GM18867 (cell line): Measurements from ENCODE around the gene RDX.
"Not testable (repeated sequence)": the region's sequence is repeated elsewhere in the genome, so short reads cannot be mapped to it uniquely, and the experiment has no call there.

ENCODE experiments used
- ATAC-seq: cut with Tn5 transposase; IDR thresholded peaks from one replicate; pipeline ENCODE4 v1.9.1; 2021; ENCODE audit warnings: mild to moderate bottlenecking, moderate library complexity; ENCODE audit not compliant: unreplicated experiment

Gene RDX

DNA sequence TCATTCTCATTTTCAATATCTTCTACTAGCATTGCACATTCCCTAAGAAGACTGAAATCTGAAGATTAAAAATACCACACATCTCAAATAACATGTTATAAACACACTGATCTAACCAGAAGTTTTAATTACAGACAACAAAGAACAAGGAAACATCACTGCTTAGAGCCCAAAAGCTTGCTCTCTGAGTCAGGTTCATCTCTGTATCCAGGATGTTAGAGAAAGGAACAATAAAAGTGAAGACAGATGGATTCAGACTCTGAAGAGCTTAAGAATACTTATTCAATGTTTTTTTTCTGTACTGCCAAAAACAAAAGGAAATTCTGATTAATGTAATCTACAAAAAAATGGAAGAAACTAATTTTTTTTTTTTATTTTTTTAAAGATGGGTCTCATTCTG is 16.5 kb downstream of the RDX start:
- ATAC-seq, result no peak

DNA sequence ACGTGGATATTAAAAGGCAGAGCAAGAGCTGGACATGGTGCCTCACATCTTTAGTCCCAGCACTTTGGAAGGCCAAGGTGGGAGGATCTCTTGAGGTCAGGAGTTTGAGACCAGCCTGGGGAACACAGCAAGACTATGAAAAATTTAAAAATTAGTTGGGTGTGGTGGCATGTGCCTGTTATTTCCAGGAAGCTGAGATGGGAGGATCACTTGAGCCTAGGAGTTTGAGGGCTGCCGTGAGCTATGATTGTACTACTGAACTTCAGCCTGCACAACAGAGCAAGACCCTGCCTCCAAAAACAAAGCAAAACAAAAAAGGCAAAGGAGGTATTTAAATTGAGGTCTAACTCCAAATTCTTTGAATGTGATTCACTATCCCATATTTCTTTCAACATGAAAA is 23.5 kb downstream of the RDX start:
- no peak for ATAC-seq

DNA sequence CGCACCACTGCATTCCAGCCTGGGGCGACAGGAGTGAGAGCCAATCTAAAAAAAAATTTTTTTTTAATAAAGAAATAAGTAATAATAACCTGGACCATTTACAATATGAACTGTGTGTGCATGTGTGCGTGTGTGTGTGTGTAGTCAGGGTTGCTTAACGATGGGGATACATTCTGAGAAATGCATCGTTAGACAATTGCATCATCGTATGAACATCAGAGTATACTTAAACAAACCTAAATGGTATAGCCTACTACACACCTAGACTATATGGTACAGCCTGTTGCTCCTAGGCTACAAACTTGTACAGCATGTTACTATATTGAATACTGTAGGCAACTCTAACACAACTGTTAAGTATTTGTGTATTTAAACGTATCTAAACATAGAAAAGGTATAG is 26.4 kb downstream of the RDX start:
- no peak for ATAC-seq

DNA sequence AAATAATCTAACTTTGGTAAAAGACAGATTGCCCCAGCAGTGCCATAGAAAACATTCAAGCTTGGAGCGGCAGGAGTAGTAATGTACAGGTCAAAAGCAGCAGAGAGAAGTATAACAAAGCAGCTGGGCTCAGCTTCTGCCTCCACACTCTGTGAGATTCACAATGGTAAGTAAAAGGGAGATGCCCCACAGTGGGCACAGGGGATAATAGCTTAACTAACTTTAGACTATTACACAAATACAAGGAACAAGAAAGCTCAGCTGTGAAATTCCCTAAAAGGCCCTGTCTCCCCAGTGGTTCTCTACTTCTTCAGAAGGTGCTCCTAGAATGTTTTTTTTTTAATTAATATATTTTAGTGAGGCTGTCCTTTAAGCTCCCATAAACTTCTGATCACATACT is 28.0 kb downstream of the RDX start:
- no peak for ATAC-seq

DNA sequence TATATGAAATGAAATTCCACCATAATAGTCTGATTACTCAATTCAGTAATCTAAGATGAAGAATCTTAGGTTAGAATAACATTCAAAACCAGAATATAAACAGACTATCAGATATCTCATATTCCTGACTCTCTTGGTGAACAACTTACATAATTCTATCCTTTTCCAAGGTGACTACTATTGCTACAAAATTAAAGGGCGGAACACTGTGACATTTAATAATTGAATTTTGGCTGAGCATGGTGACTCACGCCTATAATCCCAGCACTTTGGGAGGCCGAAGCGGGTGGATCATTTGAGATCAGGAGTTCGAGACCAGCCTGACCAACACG is 34.4 kb downstream of the RDX start:
- ATAC-seq, result no peak

DNA sequence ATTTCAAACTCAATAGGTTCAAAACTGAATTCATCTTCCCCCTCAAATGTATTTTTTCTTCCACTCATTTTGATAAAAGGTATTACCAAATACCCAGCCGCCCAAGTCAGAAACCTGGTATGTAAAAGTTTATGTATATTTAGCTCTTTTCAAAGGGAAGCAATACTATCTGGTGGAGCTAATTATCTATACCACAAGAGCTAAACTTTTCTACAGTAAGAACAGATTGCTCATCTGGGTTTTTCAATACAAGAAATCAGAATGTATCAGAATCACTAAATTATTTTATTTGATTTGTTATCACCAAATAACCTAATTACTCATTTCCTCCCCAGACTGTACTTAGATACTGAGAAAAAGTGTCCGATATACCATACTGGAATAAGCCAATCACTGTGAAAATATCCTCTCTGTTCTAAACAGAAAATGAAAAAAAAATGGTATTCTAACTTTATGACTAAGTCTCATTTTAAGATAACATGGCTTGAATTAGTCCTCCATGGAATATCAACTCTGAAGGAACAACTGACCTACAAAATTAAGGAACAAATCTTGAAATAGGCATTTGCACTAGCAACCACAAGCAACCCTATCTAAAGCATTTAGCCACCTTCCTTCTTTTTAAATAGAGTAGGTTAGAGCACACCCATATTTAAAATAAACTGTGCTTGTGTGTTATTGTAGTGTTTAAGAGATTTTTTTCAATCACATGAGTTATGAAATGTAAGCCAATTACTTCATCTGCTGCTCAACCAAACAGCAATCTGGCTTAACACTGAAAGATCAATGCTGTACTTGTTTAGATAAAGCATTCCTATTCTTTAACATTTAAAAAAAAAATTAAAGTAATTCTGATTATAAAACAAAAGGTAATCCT is 35.0 kb downstream of the RDX start:
- no peak for ATAC-seq

DNA sequence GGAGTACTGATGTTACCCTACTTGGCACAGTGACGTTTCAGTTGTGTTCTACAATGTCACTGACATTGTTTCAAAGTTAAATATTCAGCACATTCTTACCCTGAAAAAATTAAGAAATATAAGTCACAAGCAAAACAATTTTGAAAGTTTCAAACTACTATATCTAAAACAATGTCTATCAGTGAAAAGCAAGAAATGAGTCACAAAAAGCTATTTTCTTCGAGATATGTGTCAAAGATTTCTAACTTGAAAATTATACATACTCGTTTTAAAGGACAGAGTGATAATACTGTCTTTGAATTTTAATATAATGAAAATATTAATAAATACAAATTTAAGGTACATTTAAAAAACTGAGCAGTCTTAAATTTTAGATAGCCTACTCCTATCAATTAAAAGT is 42.9 kb downstream of the RDX start:
- no peak for ATAC-seq

DNA sequence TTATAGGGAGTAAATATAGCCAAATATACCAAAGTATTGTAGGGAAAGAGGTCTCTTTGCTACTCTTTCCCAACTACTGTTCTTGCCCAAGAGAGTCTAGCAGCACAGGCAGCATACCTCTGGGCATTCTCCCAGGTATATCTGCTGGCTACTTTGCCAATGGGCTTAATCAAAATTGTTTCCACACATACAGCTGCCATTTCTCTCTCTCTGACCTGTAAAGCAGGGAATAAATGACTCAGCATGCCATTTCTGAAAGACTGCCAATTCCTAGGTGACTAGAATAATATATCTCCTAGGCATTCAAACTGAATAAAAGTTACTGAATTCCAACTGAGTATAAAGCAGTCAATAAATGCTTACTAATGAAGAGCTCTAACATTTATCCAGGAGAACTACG is 44.6 kb downstream of the RDX start:
- ATAC-seq, result no peak

DNA sequence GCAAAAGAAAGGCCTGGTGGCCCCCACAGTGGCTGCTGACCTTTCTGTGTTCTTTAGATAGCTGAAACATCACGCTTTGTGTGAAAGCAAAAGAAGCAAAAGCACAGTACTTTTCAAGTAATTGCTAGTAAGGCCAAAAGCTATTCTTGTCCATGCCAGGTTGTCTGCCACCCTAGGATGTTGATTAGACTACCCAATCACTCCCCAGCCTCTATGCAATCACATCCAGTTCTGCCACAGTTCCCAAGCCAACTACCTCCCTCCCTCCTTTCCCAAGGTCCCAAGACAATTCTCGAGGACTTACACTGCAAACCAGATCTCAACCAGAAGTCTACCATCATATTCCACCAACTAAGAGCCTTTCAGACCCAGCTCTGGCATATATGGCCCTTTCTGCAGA is 46.2 kb downstream of the RDX start:
- ATAC-seq, result no peak

DNA sequence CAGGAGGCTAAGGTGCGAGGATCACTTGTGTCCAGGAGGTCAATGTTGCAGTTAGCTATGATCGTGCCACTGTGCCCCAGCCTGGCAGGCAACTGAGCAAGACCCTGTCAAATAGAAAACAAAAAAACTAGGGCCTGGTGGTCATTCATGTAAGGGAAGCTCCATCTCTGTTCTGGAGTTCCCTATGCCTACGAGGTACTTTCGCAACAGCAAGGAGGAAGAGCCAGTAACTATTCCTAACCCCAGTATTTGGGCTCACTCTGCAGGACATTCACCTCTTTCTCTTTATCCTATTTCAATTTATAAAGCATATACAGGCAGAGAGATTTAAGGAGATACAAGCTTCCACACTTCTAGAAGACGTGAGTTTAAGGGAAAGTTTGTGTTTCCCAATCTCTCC is 46.6 kb downstream of the RDX start:
- ATAC-seq, result no peak

DNA sequence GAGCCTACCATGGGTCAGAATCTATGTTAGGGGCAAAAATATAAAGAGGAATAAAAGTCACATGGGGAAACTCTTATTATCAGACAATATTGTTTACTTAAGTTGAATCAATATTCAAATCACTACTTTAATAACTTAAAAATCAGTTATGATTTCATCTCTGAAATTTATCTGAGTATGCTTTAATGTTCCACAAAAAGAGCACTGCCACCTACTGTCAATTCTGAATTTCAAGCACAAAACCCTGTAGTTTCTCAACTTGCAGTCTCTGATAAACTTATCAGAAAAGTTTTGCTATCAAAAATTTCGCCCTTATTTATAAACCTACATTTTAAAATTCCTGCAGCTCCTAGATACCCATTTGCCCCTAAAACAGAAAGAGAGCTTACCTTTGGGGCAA is 47.3 kb downstream of the RDX start:
- ATAC-seq, result no peak

DNA sequence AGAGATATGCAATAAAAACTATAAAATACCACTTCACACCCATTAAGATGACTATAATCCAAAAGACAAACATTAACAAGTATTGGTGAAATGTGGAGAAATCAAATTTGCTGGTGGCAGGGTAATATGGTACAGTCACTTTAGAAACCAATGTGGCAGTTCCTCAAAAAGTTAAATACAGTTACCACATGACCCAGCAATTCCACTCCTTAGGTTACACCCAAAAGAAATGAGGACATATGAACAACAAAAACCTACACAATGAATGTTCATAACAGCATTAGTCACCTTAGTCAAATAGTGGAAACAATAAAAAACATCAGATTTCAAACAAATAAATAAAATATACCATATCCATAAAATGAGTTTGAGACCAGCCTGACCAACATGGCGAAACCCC is 52.6 kb downstream of the RDX start:
- no peak for ATAC-seq

DNA sequence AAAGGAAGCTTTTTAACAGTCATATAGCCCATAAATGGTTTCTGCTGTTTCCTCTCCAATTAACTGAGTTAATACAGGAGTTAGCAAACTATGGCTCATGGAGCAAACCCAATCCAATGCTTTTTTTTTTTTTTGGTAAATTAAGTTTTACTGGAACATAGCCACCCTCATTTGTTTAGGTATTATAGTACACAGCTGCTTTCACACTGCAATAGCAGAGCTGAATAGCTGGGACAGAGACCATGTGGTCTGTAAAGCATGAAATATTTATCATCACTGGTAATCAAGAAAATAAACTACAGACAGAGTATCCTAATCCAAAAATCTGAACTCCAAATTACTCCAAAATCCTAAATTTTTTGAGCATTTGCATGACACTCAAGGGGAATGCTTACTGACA is 53.7 kb downstream of the RDX start:
- no peak for ATAC-seq

DNA sequence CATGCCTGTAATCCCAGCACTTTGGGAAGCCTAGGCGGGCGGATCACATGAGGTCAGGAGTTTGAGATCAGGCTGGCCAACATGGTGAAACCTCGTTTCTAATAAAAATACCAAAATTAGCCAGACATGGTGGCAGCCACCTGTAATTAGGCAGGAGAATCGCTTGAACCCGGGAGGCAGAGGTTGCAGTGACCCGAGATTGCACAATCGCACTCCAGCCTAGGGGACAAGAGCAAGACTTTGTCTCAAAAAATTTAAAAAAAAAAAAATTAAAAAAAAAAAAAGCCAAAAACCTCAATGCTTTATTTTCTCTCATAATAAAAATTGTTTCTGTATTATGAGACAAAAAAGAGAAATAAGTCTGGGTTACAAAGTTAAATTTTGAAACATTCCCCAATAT is 54.2 kb downstream of the RDX start:
- ATAC-seq, result no peak

DNA sequence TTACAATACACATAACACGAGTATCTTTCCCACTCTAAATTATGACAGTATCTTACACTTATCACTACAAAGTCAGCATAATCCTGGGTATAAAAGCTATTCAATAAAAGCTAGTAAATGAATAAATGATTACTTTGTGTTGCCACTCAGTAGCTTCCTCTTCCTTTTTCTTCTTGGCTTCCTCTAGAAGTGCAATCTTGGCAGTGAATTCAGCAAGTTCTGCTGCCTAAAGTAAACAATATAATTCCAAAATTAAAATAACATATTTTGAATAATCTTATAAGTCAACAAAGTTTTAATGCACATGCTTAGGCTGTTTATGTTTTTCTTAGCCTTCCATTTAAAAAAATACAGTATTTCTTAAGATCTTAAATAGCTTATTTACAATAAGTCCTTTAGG is 60.4 kb downstream of the RDX start:
- ATAC-seq, result no peak

DNA sequence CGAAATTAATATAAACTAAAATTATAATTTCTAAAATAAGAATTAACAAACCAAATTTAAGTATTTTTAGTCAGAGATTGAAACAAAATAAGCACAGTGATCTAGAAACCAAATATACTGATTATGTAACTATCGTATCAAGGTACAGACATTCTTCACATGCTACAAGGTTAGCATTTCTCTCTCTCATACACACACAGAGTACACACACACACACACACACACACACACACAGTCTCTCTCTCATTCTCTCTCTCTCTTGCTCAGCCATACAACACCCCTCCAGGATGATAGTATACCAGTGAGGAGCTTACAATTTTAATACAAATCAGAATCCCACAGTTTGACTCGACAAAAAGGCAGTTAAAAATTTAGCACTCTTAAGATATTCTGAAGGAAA is 66.0 kb downstream of the RDX start:
- ATAC-seq, result no peak

DNA sequence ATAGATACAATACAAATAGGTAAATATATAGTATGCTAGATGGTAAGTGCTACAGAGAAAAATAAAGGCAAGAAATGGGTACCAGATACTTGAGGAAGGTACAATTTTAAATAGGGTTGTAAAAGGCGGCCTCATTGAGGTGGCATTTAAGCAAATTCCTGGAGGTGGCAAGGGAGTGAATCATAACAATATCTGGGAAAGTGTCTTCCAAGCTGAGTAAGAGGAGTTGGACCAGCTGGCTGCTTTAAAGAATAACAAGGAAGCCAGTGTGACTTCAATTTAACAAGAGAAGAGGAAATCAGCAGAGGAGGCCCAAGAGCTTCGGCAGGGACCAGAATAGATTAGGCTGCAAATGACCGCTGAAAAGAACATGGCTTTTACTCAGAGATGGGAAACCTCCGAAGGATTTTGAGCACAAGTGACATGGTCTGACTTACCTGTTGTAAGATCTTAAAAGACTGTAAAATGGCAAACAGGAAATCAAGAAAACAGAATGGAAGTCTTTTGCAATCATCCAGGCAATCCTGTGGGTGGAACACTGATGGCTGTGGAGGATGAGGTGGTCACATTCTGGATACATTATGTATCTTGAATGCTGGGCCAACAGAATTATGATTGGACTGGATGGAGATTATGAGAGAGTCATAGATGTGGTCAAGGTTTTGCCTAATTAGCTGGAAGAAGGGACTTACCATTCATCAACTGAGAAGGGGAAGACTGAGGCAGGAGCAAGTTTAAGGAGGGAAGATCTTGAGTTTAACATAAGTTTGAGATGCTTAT is 77.2 kb downstream of the RDX start:
- ATAC-seq, result no peak

DNA sequence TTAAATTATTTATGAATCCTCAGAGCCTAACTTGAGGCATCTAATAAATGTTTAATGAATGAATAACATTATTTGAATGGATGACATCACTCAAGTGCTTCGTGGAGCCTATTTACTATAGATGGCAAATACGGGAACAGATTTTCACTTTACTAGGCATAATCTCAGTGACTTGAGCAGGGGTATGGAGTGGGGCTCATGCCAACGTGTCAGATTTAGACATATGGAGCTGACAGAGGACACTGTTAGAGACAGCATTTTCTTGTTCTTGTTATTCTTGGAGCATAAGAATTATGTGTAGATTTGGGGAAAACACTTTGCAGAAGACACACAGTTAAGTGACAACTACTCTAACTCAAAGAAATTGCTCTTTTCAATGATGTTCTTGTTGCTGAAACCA is 78.5 kb downstream of the RDX start:
- ATAC-seq, result no peak

DNA sequence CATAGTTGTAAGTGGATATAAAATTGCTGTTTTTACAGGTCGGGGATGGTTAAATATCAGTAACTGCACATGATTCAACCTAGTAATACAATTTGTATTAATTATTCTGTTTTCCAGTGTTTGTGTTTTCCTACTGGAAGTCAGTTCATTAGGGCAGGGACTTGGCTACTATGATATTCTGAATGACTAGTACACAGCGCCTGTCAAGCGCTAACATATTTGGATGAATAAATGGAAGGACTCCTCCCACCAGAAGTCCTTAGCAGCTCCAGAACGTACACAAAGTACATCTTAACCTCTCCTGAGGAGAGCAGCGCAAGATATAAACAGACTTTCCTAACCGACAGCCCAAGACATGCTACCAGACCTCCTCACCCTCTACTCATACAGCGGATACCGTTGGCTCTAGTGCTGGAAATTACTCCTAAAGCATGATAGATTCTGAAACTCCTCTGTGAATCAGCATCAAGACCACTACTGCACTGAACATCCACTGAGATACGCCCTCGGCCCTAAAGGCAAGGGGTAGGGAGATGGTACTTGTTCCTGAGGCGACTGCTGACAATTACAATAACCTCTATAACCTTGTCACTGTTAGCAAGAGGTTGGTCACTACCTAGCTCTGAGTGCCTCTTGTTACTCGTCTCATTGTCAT is 79.1 kb downstream of the RDX start:
- no peak for ATAC-seq

DNA sequence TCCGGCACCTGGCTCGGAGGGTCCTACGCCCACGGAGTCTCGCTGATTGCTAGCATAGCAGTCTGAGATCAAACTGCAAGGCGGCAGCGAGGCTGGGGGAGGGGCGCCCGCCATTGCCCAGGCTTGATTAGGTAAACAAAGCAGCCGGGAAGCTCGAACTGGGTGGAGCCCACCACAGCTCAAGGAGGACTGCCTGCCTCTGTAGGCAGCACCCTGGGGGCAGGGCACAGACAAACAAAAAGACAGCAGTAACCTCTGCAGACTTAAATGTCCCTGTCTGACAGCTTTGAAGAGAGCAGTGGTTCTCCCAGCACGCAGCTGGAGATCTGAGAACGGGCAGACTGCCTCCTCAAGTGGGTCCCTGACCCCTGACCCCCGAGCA is 87.1 kb downstream of the RDX start:
- not testable (repeated sequence) for ATAC-seq

DNA sequence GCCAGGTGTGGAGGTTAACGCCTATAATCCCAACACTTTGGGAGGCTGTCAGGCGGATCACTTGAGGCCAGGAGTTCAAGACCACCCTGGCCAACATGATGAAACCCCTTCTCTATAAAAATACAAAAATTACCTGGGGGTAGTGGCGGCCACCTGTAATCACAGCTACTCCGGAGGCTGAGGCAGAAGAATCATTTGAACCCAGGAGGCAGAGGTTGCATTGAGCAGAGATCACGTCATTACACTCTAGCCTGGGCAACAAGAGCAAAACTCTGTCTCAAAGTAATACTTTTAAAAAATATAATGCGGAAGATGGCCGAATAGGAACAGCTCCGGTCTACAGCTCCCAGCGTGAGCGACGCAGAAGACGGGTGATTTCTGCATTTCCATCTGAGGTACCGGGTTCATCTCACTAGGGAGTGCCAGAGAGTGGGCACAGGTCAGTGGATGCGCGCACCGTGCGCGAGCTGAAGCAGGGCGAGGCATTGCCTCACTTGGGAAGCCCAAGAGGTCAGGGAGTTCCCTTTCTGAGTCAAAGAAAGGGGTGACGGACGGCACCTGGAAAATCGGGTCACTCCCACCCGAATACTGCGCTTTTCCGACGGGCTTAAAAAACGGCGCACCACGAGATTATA is 87.6 kb downstream of the RDX start:
- ATAC-seq, result not testable (repeated sequence)

DNA sequence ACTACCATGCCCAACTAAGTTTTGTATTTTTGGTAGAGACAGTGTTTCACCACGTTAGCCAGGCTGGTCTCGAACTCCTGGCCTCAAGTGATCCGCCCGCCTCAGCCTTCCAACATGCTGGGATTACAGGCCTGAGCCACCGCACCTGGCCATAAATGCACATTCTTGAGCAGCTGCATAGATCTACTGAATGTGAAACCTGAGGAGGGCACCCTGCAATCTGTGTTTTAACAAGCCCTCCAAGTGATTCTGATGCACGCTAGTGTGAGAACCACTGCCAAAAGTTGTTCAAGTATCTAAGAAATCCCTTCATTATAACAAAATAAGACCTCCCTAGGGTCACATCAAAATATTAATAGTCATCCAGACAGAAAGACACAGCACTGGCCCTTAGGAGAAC is 89.3 kb downstream of the RDX start:
- ATAC-seq, result no peak
